SK-N-SH treated with all-trans-retinoic acid at 6 μM for 48 hours (cell line): ENCODE data around the gene ARHGAP24.

ENCODE experiments used
- ATAC-seq: fragments of 200-7000 bp; cut with Tn5 transposase; 3 replicates; pipeline ENCODE4 v1.9.1; 2020; ENCODE audit warnings: mild to moderate bottlenecking, moderate library complexity
- ARNTL ChIP-seq: fragments of 450-650 bp; formaldehyde crosslinking; IDR thresholded peaks from 2 replicates; pipeline ENCODE4 v1.5.0; 2020; ENCODE audit warnings: low read depth, mild to moderate bottlenecking, moderate library complexity, borderline replicate concordance
- BACH2 ChIP-seq: fragments of 250-450 bp; sonication (Bioruptor Pico); IDR thresholded peaks from 2 replicates; pipeline ENCODE4 v1.9.0; 2021; ENCODE audit warnings: mild to moderate bottlenecking, borderline replicate concordance
- CSDC2 ChIP-seq: fragments of 250-450 bp; sonication (Bioruptor Pico); IDR thresholded peaks from 2 replicates; pipeline ENCODE4 v1.5.0; 2020; ENCODE audit warnings: mild to moderate bottlenecking, moderate library complexity
- CSRNP3 ChIP-seq: fragments of 250-450 bp; sonication (Bioruptor Pico); IDR thresholded peaks from 2 replicates; pipeline ENCODE4 v1.5.1; 2021; ENCODE audit warnings: mild to moderate bottlenecking, moderate library complexity
- ESRRG ChIP-seq: fragments of 250-450 bp; sonication (Bioruptor Pico); IDR thresholded peaks from 2 replicates; pipeline ENCODE4 v1.6.1; 2021; ENCODE audit warnings: mild to moderate bottlenecking
- GLIS3 ChIP-seq: fragments of 250-450 bp; sonication (Bioruptor Pico); IDR thresholded peaks from 2 replicates; pipeline ENCODE4 v1.5.0; 2020; ENCODE audit warnings: mild to moderate bottlenecking, moderate library complexity
- ISL1 ChIP-seq: fragments of 250-450 bp; sonication (Bioruptor Pico); IDR thresholded peaks from 2 replicates; pipeline ENCODE4 v2.1.2; 2022; ENCODE audit warnings: mild to moderate bottlenecking, moderate library complexity
- OSR1 ChIP-seq: fragments of 250-450 bp; sonication (Bioruptor Pico); IDR thresholded peaks from 2 replicates; pipeline ENCODE4 v1.8.0; 2022; ENCODE audit warnings: moderate library complexity, mild to moderate bottlenecking, inconsistent platforms
- PATZ1 ChIP-seq: fragments of 250-450 bp; sonication (Bioruptor Pico); IDR thresholded peaks from 2 replicates; pipeline ENCODE4 v1.8.0; 2020; ENCODE audit warnings: mild to moderate bottlenecking, moderate library complexity, borderline replicate concordance
- PPARA ChIP-seq: fragments of 250-450 bp; sonication (Bioruptor Pico); IDR thresholded peaks from 2 replicates; pipeline ENCODE4 v1.5.0; 2020; ENCODE audit warnings: mild to moderate bottlenecking, borderline replicate concordance
- RARB ChIP-seq: fragments of 250-450 bp; sonication (Bioruptor Pico); IDR thresholded peaks from 2 replicates; pipeline ENCODE4 v1.8.0; 2021; ENCODE audit warnings: mild to moderate bottlenecking, moderate library complexity
- SNAI2 ChIP-seq: fragments of 250-450 bp; sonication (Bioruptor Pico); IDR thresholded peaks from 2 replicates; pipeline ENCODE4 v1.5.0; 2020; ENCODE audit warnings: mild to moderate bottlenecking, moderate library complexity
- TCF4 ChIP-seq: fragments of 250-450 bp; sonication (Bioruptor Pico); IDR thresholded peaks from 2 replicates; pipeline ENCODE4 v1.8.0; 2021; ENCODE audit warnings: mild to moderate bottlenecking, moderate library complexity, borderline replicate concordance
- TSHZ2 ChIP-seq: fragments of 250-450 bp; sonication (Bioruptor Pico); IDR thresholded peaks from 2 replicates; pipeline ENCODE4 v1.5.0; 2020; ENCODE audit warnings: mild to moderate bottlenecking, moderate library complexity
- ZFP3 ChIP-seq: fragments of 250-450 bp; sonication (Bioruptor Pico); IDR thresholded peaks from 2 replicates; pipeline ENCODE4 v1.5.0; 2020; ENCODE audit warnings: mild to moderate bottlenecking, moderate library complexity
- ZFP30 ChIP-seq: fragments of 450-650 bp; formaldehyde crosslinking; IDR thresholded peaks from 2 replicates; pipeline ENCODE4 v1.5.0; 2022; ENCODE audit warnings: mild to moderate bottlenecking, moderate library complexity
- ZNF565 ChIP-seq: fragments of 450-650 bp; formaldehyde crosslinking; conservative IDR thresholded peaks from 2 replicates; pipeline ENCODE4 v1.5.0; 2020; ENCODE audit warnings: low read depth, mild to moderate bottlenecking, moderate library complexity
- ZNF70 ChIP-seq: fragments of 450-650 bp; formaldehyde crosslinking; IDR thresholded peaks from 2 replicates; pipeline ENCODE4 v1.5.0; 2020; ENCODE audit warnings: mild to moderate bottlenecking, moderate library complexity
- ZNF8 ChIP-seq: fragments of 450-650 bp; formaldehyde crosslinking; IDR thresholded peaks from 2 replicates; pipeline ENCODE4 v1.5.0; 2020; ENCODE audit warnings: mild to moderate bottlenecking, moderate library complexity
- TF ChIP-seq, protein P1 (sequence below): fragments of 250-450 bp; sonication (Bioruptor Pico); IDR thresholded peaks from 2 replicates; pipeline ENCODE4 v1.8.0; 2021; ENCODE audit warnings: low read depth, mild to moderate bottlenecking, moderate library complexity, borderline replicate concordance
- TF ChIP-seq, protein P2 (sequence below): fragments of 250-450 bp; sonication (Bioruptor Pico); IDR thresholded peaks from 2 replicates; pipeline ENCODE4 v1.5.1; 2020; ENCODE audit warnings: low read depth, mild to moderate bottlenecking, moderate library complexity

The ARHGAP24 gene

DNA sequence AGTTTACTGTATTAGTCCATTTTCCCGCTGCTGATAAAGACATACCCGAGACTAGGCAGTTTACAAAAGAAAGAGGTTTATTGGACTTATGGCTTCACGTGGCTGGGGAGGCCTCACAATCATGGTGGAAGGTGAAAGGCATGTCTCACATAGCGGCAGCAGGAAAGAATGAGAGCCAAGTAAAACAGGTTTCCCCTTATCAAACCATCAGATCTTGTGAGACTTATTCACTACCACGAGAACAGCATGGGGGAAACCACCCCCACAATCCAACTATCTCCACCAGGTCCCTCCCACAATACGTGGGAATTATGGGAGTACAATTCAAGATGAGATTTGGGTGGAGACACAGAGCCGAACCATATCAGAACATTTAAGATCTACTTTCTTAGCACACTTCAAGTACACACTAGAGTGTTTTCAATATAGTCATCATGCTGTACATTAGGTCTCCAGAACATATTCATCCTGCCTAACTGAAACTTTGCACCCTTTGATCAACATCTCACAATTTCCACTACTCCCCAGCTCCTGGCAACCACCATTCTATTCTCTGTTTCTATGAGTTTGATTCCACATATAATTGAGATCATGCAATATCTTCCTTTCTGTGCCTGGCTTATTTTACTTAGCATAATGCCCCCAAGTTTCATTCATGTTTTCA is 341.0 kb downstream of the ARHGAP24 start:
- TF ChIP-seq ESRRG (CRISPR knock-in tag) (no peak), ISL1 (CRISPR knock-in tag) (no peak), TSHZ2 (CRISPR knock-in tag) (no peak), BACH2 (CRISPR knock-in tag) (no peak), ZNF565 (CRISPR knock-in tag) (no peak), PATZ1 (no peak), ZFP3 (CRISPR knock-in tag) (no peak), RARB (CRISPR knock-in tag) (no peak), ZNF8 (CRISPR knock-in tag) (no peak), PPARA (no peak), SNAI2 (CRISPR knock-in tag) (no peak), ZFP30 (no peak), ZNF70 (CRISPR knock-in tag) (no peak), ARNTL (CRISPR knock-in tag) (no peak), TCF4 (CRISPR knock-in tag) (no peak), GLIS3 (CRISPR knock-in tag) (no peak), CSDC2 (no peak), CSRNP3 (CRISPR knock-in tag) (no peak)
- TF ChIP-seq, protein P1, sequence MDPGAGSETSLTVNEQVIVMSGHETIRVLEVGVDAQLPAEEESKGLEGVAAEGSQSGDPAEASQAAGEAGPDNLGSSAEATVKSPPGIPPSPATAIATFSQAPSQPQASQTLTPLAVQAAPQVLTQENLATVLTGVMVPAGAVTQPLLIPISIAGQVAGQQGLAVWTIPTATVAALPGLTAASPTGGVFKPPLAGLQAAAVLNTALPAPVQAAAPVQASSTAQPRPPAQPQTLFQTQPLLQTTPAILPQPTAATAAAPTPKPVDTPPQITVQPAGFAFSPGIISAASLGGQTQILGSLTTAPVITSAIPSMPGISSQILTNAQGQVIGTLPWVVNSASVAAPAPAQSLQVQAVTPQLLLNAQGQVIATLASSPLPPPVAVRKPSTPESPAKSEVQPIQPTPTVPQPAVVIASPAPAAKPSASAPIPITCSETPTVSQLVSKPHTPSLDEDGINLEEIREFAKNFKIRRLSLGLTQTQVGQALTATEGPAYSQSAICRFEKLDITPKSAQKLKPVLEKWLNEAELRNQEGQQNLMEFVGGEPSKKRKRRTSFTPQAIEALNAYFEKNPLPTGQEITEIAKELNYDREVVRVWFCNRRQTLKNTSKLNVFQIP (CRISPR knock-in tag), result no peak
- TF ChIP-seq, protein P2, sequence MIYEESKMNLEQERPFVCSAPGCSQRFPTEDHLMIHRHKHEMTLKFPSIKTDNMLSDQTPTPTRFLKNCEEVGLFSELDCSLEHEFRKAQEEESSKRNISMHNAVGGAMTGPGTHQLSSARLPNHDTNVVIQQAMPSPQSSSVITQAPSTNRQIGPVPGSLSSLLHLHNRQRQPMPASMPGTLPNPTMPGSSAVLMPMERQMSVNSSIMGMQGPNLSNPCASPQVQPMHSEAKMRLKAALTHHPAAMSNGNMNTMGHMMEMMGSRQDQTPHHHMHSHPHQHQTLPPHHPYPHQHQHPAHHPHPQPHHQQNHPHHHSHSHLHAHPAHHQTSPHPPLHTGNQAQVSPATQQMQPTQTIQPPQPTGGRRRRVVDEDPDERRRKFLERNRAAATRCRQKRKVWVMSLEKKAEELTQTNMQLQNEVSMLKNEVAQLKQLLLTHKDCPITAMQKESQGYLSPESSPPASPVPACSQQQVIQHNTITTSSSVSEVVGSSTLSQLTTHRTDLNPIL (CRISPR knock-in tag), result no peak
- no peak for ATAC-seq

DNA sequence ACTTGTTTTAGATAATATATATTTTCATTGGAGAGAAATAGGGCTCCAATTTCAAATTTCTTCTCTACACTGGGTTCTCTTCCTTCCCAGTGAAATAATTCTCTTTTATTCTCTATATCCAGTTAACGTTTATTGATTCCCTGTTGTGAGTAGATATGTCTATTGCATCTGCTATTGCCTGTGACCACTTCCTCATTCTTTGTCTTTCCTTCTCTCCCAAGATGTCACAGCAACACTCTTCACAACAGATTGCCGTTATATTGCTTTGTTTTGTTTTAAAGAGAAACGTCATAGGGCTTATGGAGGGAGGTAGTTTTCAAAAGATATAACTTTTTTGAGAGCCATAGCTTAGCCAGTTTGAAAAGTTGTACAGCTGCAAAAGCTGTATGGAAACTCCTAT is 343.8 kb downstream of the ARHGAP24 start:
- ATAC-seq, result no peak
- TF ChIP-seq RARB (CRISPR knock-in tag) (no peak), PPARA (no peak), ZNF70 (CRISPR knock-in tag) (no peak), SNAI2 (CRISPR knock-in tag) (no peak), TSHZ2 (CRISPR knock-in tag) (no peak), ESRRG (CRISPR knock-in tag) (no peak), GLIS3 (CRISPR knock-in tag) (no peak), CSRNP3 (CRISPR knock-in tag) (no peak), ARNTL (CRISPR knock-in tag) (no peak), OSR1 (CRISPR knock-in tag) (no peak), ZNF8 (CRISPR knock-in tag) (no peak), PATZ1 (no peak)
- TF ChIP-seq, protein P1 (CRISPR knock-in tag), result no peak
